Adrenal gland (tissue), 12 donors: ENCODE results near the gene THTPA. TPM values are rescaled to one million over a fixed set of nuclear protein-coding genes. Genes with fewer than 3 reads are reported as not detected.
A peak's percentile ranks its signal among the peaks of the same experiment; 100 is the strongest.

Source experiments
- DNase-seq, 7 donors: peaks; one replicate each; pipeline ENCODE4 v3.0.0-alpha.2; 2019 to 2020
- H3K27ac ChIP-seq, 5 donors: fragments of 200-600 bp; sonication (generic) in 4 of 5; 1 replicate in 3 of 5; 2 replicates in 2 of 5; pipeline versions ENCODE4 v1.5.1 to v1.8.0; 2016 to 2020; ENCODE audit warnings: mild to moderate bottlenecking in 1 of 5
- H3K27me3 ChIP-seq: fragments of 200-600 bp; 2 replicates; pipeline ENCODE4 v1.8.0; 2021
- H3K36me3 ChIP-seq, 2 donors: fragments of 200-600 bp; replicated peaks in 1 of 2; 1 replicate in 1 of 2; 2 replicates in 1 of 2; pipeline versions ENCODE4 v1.5.1 to v1.8.0; 2018 to 2022
- H3K4me1 ChIP-seq, 2 donors: fragments of 200-600 bp; replicated peaks in 1 of 2; 1 replicate in 1 of 2; 2 replicates in 1 of 2; pipeline versions ENCODE4 v1.5.1 to v1.8.0; 2018 to 2021
- H3K4me3 ChIP-seq, 4 donors: fragments of 200-600 bp; sonication (generic) in 3 of 4; one replicate each; pipeline ENCODE4 v1.5.1; 2016 to 2018
- H3K9me3 ChIP-seq, 3 donors: fragments of 200-600 bp; sonication (generic) in 1 of 3; replicated peaks in 1 of 3; 1 replicate in 2 of 3; 2 replicates in 1 of 3; pipeline versions ENCODE4 v1.5.1 to v1.8.0; 2016 to 2021
- POLR2A ChIP-seq, 2 donors: fragments of 450-650 bp; IDR thresholded peaks; one replicate each; pipeline ENCODE4 v1.6.1; 2017; ENCODE audit warnings: antibody characterized with exemption in 2 of 2, mild to moderate bottlenecking in 2 of 2, moderate library complexity in 1 of 2
- WGBS, 4 donors: extraction: QIAGEN DNeasy Blood & Tissue Kit in 2 of 4; methylation state at CpG; one replicate each; pipeline versions ENCODE4 v1.1.5 to v1.1.7; 2013 to 2017; 5-methylcytosine and 5-hydroxymethylcytosine counted together
- intact Hi-C, 2 donors: fragments of 100-400 bp; cut with DNase I; formaldehyde crosslinking; loops; one replicate each; pipeline versions ENCODE4 v1.14.1 to v1.15.0; 2022 to 2023
- polyA plus RNA-seq, 3 donors: library from polyadenylated mRNA; stranded (reverse); fragments of 200-250 nt in 2 of 3; fragments of 350-450 nt in 1 of 3; fragmentation: Illumina TruSeq in 1 of 3; extraction: RNeasy Lipid Tissue Mini Kit (QIAGEN cat#74804) in 1 of 3; gene quantifications; one replicate each; pipeline ENCODE4 v1.2.3, GENCODE V29; 2013 to 2014
- total RNA-seq, 9 donors: library from RNA; depleted of rRNA in 4 of 9; stranded (reverse); fragments of >200 nt in 4 of 9; fragments of 120-200 nt in 1 of 9; fragmentation: NEBNext Ultra II Directional in 1 of 9; extraction: Animal tissue kit (Norgen Biotek cat#: 25700) in 1 of 9; gene quantifications; one replicate each; pipeline versions ENCODE4 v1.1.0 to v1.2.4, GENCODE V29; 2013 to 2023
- TF ChIP-seq, protein P1 (sequence below), 6 experiments: fragments of 450-650 bp in 4 of 6; fragments of 200-600 bp in 2 of 6; sonication (generic) in 1 of 6; IDR thresholded peaks; 1 replicate in 5 of 6; 2 replicates in 1 of 6; pipeline versions ENCODE4 v1.5.1 to v1.8.0; 2016 to 2021; ENCODE audit warnings: antibody characterized with exemption in 6 of 6, mild to moderate bottlenecking in 2 of 6, moderate library complexity in 1 of 6
- donor health status: healthy with polysubstance abuse.
- donor health status: Bipolar disorder and iron deficiency.
- donor health status: DM: yes; HTN: yes; CAD: no.
- donor health status: DM: no; HTN: no; CAD: no.
- donor health status: DM: no; HTN: no; CAD: no.
- donor health status: DM: yes; HTN: yes; CAD: no.

Gene THTPA
- total and polyA plus RNA-seq, 12 donors, result 11.2 to 41.7 (median 27.2) TPM

DNA sequence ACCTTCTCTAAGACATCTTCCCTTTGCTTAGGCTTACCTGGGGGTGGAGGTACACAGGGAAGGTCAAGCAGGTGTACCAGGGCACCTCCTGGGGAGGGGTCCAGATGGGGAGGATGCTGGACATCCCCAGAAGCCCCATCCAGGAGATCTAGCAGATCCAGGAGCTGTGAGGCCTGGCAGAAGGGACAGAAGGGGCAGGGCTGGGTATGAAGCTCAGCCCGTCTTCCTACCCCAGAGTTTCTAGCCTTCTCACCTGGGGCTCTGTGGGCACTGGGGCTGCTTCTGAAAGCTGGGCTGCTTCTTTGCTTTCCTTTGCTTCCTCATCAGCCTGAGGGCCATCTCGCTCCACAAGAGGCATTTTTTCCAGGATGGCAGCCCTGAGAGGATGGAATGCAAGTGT is 5.2 kb downstream of the THTPA start:
- TF ChIP-seq POLR2A (IDR thresholded peaks at IDR 0.05), result no peak
- TF ChIP-seq, protein P1, sequence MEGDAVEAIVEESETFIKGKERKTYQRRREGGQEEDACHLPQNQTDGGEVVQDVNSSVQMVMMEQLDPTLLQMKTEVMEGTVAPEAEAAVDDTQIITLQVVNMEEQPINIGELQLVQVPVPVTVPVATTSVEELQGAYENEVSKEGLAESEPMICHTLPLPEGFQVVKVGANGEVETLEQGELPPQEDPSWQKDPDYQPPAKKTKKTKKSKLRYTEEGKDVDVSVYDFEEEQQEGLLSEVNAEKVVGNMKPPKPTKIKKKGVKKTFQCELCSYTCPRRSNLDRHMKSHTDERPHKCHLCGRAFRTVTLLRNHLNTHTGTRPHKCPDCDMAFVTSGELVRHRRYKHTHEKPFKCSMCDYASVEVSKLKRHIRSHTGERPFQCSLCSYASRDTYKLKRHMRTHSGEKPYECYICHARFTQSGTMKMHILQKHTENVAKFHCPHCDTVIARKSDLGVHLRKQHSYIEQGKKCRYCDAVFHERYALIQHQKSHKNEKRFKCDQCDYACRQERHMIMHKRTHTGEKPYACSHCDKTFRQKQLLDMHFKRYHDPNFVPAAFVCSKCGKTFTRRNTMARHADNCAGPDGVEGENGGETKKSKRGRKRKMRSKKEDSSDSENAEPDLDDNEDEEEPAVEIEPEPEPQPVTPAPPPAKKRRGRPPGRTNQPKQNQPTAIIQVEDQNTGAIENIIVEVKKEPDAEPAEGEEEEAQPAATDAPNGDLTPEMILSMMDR (IDR thresholded peaks at IDR 0.05), result no peak
- no peaks in the 10 kb centered on the region for H3K27me3 ChIP-seq
- no peak for DNase-seq
- 90 to 100% (median 92%) methylated on average over 1 to 2 of the region's 2 CpGs for WGBS, 4 donors
- intact Hi-C loops, result loop anchor here (5.0 to 10.0 kb wide), 3 partner anchors 84 to 236 kb away; partner anchors contain the start of gene PABPN1 (in 1 of the 2)
- no peak overlapping the region for H3K4me3 ChIP-seq
- H3K4me1 ChIP-seq, result peaks cover 15 to 17% of the 10 kb centered on the region in 2 donors
- H3K9me3 ChIP-seq, result no peaks in the 10 kb centered on the region
- H3K36me3 ChIP-seq, result peaks cover 0 to 52% of the 10 kb centered on the region in 2 donors
- no peak overlapping the region for H3K27ac ChIP-seq

DNA sequence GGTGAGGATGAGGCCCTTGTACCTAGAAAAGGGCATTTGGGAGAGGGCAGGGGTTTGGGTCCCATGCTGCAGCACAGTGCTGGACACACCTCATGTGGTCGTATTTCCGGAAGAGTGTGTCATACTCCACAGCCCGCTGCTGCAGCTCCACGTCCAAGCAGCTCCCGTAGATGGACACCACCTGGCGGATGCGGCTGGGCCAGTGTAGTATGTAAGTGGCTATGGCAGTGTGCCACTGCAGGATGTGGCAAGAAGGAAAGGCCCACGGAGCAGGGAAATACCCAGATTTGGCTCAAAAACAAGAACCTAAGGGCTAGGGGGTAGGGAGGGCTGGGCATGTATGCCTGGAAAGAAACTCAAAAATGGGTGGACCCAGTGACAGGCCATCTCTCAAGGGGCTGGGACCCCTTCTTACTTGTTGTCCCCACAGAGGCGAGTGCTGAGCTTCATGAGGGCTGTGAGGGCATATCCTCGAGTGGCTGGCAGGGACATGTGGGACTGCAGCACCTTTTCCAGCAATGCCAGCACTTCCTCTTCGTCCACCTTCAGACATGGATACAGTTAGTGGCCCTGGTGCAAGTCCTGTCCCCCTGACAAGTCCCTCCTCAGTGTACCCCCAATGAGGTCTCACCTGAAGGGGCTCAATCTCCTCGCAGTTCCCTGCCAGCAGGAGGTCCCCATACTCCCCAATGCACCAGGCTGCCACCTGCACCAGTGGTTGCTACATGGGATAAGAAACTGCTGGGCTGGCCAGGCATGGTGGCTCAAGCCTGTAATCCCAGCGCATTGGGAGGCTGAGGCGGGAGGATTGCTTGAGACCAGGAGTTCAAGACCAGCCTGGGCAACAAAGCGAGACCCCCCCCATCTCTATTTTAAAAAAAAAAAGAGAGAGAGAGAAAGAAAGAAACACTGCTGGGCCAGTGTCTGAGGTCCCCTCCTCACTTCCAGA is 6.1 kb downstream of the THTPA start:
- no peak for DNase-seq
- intact Hi-C loops, result loop anchor here (5.0 to 10.0 kb wide), 3 partner anchors 85 to 237 kb away; partner anchors contain the start of gene PABPN1 (in 1 of the 2)
- TF ChIP-seq POLR2A (IDR thresholded peaks at IDR 0.05), result no peak
- TF ChIP-seq, protein P1 (IDR thresholded peaks at IDR 0.05), result no peak
- Histone ChIP-seq H3K36me3 (peaks cover 0 to 52% of the 10 kb centered on the region in 2 donors), H3K9me3 (no peaks in the 10 kb centered on the region), H3K27ac (peak overlapping the region in 2 of 5 donors; percentile 54 to 70), H3K27me3 (no peaks in the 10 kb centered on the region), H3K4me1 (peaks cover 10 to 13% of the 10 kb centered on the region in 2 donors), H3K4me3 (no peak overlapping the region)
- WGBS, 4 donors, result 75 to 83% (median 77%) methylated on average over 9 to 15 of the region's 15 CpGs

DNA sequence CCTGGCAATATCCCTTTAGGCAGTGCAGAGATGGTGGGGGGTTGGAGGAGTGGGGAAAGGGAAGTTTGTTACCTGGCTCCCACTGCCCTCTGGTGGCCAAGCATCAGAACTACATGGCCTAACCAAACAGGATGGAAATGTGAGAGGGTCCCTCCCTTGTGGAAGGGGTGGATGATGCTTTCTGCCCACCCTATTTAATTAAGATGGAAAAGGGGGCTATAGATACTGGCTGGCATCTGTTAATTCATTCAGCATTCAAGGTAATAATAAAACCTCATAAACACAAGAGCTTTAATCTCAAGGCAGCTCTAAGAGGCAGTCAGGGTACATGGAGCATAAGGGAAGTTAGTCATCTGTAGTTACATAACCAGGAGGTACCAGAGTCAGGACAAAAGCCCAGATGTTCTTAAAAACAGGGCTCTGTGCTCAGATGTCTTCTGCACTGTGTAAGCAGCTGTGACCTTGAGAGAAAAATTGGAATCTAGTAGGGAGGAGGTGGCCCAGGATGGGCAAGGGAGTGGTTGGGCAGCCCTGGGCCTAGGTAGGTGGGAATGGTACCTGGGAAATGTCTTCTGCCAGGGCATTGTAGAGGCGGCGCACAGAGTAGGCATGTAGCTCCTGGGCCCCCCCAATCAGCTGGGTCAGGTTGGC is 6.9 kb downstream of the THTPA start:
- intact Hi-C loops, result loop anchor here (5.0 to 10.0 kb wide), 3 partner anchors 86 to 238 kb away; partner anchors contain the start of gene PABPN1 (in 1 of the 2)
- Histone ChIP-seq H3K4me3 (no peak overlapping the region), H3K27ac (peak overlapping the region in 3 of 5 donors; percentile 32 to 70 (median 54)), H3K9me3 (no peaks in the 10 kb centered on the region), H3K36me3 (peaks cover 0 to 52% of the 10 kb centered on the region in 2 donors), H3K27me3 (no peaks in the 10 kb centered on the region), H3K4me1 (peaks cover 2 to 14% of the 10 kb centered on the region in 2 donors)
- DNase-seq, result peak in 6 of 7 donors; percentile 52 to 79 (median 60)
- TF ChIP-seq, protein P1 (IDR thresholded peaks at IDR 0.05), result peak; percentile 82 to 94 (median 90)
- peak in 1 of 2 donors; percentile 8 for TF ChIP-seq POLR2A (IDR thresholded peaks at IDR 0.05)
- 85 to 90% (median 87%) methylated on average over 2 of the region's 2 CpGs; no CpG with 5 or more reads in 1 of the 4 donors for WGBS, 4 donors
